COLO668 (cell line): ENCODE data around the gene ALDOB.

Experiments used
- DNase-seq: peaks from one replicate; lab custom pipeline; 2025; ENCODE audit not compliant: unreplicated experiment; lab: John Stamatoyannopoulos, UW

ALDOB gene

DNA sequence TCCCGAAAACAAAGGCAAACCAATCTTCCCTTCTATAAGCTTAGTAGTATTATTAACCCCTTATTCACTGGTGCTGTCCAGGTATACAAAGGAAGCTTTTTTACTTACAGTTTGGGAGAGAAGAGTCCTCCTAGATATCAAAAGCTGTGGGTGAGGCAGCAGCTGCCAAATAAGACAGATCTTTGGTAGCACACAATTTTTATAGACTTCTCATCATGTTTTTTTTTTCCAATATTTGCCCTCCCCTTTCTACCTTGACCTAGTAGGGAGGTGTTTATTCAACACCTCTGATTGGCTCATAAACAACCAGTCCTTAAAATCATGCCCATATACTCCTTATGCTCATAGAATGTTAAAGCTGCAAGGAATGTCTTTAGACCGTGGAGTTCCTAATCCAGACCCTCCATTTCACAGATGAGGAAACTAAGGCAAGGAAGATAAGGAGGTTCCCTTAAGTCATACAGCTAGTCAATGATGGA, at the start of gene ALDOB:
TSS of gene ALDOB (minus strand) at position 174 of the 479 bp plus-strand sequence. CDS start 4,887 bp downstream, outside the sequence.
- DNase-seq: no peak

DNA sequence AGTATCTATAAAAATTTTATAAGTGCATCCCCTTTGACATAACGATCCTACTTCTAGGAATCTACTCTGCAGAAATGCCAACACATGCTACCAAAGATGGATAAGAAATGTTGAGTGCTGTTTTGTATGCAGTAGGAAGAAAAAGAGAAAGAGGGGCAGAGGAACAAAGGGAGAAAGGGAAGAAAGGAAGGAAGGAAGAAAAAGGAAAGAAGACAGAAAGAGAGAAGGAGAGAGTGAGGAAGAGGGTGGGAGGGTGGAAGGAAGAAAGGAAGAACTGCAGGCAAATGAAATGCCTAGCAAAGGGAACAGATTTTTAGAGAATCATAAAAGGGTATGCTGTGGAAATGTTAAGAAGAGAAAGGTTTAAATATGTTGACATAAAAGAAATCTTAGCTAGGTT, 48.5 kb upstream of the ALDOB start:
- no peak for DNase-seq

DNA sequence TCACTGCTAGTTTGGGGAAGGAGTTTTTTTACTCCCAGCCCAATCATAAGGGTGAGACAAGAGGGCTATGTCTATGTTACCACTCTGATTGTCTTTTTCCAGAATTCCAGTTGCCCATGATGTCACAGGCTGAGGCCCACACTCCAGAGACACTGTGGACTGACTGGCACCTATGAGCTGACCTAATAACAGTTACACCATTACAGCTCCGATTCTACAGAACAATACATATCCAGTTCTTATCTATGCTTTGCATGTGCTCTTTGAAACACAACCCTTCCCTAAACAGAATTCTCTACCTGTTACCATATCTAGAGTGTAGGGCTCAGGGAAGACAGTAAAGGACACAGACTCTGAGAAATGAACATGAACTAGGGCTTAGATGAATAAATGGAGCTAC, 45.7 kb upstream of the ALDOB start:
- DNase-seq: no peak

DNA sequence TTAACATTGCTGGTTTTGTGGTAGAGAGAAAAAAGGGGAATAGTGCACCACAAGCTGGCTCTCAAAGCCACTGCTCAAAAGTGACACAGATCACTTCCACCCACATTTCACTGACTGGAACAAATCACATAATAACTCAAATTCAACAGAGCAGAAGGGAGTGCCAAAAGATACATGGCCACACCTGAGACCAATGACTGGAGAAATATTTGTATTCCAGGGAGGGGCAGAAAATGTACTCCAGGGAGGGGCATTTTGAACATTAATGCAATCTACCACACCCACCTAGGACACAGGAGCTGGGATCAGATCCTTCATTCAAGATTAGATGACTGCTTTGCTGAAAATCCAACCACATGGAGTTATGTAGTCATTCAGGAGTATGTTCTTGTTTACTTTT, 44.8 kb upstream of the ALDOB start:
- no peak for DNase-seq

DNA sequence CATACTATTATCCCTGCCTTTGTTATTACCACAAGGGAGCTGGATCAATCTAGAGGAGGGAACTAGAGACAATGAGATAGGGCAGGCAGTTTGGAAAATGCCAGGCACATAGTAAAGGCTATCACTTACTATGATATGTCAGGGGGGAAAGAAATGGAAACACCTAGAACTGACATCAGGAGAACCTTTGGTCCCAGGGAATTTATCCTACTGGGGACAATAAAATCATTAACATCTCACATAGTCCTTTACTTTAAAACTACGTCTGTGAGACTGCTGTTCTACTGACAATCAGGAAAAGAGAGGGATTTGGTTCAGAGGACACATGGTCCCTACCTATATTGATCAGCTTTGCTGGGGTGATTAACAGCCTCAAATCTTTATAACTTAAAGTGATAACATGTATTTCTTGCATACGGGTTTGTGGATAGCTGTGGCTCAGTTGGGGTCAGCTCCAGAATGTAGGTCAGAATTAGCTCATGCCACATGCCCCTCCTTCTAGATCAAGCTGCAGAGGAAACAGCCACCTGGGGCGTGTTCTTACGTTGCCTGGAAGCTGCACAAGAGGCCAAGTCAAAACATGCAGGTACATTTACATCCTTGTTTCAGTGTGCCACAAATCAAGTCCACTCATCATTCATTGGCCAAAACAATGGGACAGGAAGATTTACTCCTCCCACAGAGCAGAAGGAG, 43.9 kb upstream of the ALDOB start:
- DNase-seq: no peak

DNA sequence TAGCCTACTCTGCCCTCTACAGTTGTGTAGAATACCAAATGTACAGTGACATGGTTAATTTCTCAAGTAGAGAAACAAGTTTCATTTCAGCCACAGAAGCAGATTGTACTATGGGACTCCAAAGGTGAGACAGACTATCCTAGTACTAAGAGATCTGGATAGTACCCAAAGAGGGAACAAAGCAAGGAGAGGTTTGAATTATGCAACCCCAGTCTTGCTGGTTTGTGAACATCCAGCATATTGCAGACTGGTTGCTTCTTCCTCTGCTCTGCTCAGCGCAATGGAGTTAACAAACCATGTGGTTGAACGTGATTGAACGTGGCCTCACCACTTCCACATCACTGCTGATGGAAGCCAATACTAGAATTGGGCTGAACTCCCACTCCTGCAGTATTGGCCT, 43.3 kb upstream of the ALDOB start:
- DNase-seq: no peak

DNA sequence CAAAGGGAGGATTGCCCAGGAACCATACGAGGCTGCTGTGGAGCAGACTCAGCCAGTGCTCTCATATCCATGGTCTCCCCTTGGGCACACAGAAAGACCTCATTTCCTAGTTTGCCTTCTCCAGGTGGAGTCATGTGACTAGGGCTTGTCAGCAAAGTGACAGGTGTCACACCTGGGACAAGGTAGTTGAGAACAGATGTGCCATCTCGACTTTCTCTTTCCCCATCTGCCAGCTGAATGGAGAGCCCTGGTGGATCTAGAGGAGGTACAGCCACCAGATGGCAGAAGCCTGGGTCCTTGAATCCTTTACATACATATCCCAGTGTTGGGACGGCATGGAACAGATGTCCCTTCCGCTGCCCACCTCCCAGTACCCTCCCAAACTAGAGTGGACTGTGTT, 42.9 kb upstream of the ALDOB start:
- DNase-seq: peak; percentile 11

DNA sequence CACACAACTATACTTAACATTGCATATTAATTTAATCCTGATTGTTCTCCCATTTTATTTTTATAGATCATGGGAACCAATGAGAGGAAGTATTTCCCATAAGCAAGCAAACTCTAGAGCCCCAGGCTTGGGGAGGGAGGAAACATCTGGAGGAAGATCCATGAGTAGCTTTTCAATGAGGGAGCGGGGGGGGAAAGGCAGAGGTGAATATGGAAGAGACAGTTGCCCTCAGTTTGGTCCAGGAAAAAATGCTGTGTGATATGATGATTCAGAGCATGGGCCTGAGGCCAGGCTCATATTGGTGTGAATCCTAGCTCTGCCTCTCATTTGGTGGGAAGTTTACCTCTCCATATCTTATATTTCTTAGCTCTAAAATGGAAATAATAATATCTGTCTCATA, 42.2 kb upstream of the ALDOB start:
- no peak for DNase-seq

DNA sequence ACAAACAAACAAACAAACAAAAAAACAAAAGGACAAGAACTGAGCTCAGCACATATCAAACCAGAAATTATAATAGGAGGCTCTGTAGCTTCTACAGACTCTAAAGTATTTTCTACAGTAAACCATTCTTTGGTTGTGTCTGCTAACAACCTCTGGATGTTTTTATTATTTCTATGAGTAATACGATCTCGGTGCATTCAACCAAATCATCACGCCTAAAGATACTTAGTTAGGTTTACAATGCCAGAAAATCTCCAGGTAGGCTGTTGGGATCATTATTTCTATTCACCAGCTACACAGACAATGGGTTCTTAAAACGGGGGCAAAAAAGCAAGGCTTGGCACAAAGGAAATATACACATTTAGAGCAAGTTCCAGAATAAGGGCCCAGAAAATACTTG, 41.6 kb upstream of the ALDOB start:
- no peak for DNase-seq

DNA sequence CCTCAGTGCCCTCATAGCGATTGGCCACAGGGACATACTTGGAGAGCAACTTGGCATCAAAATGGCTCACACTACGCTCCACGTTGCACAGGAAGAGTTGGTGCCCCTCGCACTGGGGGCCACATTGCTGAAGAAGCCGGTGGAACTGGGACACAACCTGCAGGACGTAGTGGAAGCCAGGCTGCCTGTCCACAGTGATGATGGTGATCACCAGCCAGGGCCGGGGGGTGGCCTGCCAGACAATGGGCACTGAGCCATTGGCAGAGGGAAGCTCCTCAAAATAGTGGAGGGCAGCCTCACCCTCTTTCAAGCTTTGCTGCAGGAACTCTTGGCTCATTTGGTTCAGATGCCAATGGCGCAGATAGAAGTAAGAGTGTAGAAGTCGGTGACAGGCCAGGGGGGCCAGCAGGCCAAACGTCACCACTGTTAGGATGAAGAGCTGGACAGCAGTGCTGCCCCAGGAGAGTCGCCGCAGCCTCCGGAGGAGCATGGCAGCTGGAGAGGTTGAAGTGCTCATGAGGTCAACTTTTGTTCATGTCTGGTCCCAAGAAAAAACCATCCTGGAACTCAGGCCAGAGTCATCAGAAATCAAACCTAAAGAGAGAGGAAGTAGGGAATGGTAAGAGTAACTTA, 41.1 kb upstream of the ALDOB start:
- no peak for DNase-seq

DNA sequence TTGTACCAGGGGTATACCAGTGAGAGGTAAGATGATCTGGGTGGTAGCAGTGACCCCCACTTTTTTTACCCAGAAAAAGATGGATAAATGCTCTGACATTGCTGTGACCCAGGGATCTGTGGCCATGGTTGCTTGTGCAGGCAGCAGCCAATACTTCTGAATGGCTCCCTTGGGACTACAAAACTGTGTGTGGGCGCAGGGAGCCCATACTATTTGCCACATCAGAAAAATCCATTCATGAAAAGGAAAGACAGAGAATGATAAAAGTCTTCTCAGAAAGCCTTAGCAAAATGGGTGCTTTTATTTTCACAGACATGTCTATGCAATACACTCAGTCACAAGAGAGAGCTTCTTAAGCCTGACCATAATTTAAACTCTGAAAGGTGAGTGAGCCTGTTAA, 37.3 kb upstream of the ALDOB start:
- no peak for DNase-seq

DNA sequence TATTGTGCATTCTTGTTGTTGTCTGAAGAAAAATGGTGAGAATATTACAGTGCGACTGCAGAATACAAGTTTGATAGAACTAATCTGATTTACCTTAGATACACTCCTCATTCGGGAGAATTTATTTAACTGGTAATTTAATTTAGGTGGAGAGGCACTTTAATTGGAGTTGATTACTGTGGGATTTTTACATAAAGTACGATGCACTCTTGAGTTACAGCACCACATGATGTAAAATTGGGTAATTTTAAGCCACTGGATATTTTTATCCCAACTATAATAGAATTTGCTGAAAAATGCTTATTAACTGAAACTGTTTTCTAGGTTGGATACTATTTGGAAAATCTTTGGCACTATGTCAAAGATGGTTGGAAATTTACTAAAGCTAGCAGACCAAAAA, 35.4 kb upstream of the ALDOB start:
- no peak for DNase-seq

DNA sequence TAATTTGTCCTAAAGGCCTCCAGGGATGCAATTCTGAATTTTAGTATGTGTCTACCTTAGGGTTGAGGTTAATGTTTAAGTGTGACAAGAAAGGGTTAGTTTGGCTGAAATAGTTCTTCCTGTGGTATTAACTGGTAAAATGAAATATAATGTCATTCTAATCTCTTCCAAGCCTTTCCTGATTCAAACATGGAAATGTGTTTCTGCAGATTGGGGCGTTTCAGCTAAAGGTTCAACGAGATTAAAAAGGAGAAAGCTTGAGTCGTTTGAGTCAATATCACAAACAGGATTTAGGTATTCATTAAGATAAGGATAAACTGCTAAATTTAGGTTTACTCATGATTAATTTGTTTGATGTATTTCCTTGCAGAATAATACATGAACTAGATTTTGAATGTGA, 34.4 kb upstream of the ALDOB start:
- no peak for DNase-seq

DNA sequence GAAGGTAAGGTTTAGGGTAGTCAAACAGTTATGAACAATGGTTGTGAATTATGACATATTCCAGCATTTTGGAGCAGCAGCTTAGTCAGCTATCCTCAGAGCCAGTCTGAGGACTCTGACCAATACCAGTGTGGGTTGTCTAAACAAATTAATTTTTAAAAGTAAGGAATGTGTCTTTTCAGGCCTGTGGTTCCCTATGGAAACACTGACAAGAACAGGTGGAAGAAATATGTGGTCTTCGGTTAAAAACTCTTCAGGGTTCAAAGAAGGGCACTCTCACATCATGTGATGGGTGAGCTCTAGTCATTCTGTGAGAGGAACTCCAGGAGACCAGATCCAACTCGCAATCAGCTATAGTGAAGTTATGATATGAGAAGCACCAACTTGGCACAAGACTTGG, 33.5 kb upstream of the ALDOB start:
- no peak for DNase-seq

DNA sequence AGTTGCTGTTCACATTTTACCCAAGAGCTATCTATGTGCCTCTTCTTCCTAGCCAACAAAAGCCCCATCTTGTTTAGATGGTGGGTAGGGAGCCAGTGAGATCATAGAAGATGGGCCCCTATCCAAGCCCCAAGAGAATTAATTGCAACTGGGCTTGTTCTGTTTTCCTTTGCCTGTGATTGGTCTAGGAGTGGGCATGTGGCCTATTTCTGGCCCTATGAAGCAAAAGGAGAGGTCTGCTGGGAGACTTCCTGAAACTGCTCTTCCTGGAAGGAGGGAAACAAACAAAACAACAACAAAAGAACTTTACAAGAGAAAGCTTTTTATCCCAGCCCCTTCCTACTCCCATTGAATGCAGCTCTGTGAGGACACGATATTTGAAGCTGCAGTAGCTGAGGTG, 32.5 kb upstream of the ALDOB start:
- DNase-seq: no peak

DNA sequence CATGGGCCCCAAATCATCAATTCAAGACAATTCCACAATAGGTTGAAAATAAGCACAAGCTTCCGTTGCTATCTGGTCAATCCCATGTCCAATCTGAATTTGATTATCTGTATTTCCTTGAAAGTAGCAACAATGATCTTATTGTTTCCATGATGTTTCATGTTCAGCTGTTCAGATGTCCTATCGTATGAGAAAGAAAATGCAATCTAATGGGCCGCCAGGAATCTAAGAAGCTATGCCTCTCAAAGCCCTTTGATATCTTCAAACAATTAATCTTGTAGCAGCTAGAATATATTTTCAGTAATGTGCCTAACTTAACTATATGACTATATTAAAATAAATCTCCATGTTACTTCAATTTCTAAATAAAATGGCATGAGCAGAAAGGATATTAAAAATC, 32.1 kb upstream of the ALDOB start:
- DNase-seq: no peak

DNA sequence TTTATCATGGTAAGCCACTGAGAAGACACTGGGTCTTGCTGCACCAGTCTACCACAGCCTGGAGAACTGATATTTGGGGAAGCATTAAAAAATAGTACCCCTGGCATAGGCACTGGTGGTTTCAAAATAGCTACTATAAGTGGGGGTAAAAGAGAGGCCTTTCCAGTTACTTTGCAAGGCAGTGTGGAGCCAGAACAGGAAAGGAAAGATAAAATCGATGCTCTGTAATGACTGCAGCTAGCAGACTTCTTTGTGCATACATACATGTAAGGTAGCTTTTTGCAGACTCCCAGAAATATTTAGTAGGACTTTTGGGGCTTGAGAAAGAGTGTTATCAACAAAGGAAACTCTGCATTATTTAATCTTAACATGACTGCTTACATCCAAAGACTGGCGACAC, 31.3 kb upstream of the ALDOB start:
- DNase-seq: no peak

DNA sequence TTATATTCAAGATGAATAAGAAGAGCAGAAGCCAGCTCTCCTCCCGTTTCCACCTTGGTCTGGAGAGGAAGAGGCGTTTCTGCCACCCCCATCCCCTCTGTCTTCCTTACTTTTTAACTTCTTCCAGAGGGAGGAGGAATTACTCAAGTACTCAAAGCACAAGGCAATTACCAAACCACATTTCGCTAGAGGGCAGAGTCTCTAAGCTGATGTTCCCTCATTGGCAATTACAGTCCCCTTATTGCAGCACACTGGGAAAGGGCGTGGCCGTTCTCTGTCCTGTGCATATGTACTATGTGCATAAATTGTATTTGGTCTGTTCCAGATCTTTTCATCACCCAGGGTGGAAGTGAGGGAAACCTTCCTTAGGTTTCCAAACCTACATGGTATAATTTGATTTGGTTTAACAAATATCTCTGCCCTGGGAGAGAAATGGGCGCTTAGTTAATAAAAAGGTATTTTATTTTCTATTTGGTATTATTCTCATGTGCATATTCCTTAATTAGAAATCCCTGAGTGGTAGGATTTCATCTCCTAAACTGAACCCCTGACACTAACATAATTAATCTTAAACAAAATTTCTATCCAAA, 29.8 kb upstream of the ALDOB start:
- DNase-seq: peak; percentile 2

DNA sequence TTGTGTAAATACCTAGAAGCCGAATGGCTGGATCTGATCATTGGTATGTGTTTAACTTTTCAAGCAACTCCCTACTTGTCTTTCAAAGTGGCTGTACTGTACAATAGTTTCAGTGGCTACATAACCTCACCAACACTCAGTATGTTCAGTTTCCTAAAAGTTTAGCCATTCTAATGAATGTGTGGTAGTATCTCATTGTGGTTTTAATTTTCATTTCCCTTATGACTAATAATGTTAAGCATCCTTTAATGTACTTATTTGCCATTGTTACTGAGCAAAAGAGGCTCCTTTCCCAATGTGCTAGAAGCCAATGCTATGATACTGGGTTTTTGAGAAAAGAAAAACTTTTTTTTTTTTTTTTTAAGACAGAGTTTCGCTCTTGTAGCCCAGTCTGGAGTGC, 27.8 kb upstream of the ALDOB start:
- DNase-seq: no peak

DNA sequence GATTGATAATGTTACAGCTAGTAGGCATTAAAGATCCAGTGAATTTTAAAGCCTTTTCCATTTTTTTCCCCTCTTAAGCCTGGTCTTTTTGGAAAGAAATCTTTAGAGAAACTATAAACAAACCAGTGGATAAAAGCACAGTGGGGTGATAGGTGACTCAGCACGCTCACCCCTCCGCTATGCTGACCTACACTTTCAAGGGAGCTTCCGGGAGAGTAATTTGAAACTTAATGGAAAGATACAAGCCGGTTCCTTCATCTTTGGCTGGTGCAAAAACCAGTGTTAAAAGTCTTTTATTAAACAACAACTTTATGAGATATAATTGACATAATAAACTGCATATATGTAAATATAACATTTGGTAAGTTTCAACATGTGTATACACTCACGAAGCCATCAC, 27.0 kb upstream of the ALDOB start:
- no peak for DNase-seq

DNA sequence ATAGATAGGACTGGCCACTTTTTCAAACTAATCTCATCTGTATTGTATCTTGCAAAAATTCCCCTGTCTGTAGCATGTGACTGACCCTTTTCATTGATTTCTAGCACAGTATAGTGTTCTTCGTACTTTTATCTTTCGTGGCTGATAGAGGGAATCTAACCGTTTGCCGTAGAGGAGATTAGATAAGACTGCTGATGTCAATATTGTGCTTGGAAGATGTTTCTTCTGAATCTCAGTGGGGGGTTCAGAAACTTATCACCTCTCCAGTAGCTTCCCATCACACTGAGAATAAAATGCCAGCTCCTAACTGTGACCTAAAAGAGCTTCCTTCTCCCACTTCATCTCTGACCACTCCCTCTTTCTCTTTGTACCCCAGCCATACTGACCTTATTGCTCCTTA, 25.4 kb upstream of the ALDOB start:
- DNase-seq: no peak

DNA sequence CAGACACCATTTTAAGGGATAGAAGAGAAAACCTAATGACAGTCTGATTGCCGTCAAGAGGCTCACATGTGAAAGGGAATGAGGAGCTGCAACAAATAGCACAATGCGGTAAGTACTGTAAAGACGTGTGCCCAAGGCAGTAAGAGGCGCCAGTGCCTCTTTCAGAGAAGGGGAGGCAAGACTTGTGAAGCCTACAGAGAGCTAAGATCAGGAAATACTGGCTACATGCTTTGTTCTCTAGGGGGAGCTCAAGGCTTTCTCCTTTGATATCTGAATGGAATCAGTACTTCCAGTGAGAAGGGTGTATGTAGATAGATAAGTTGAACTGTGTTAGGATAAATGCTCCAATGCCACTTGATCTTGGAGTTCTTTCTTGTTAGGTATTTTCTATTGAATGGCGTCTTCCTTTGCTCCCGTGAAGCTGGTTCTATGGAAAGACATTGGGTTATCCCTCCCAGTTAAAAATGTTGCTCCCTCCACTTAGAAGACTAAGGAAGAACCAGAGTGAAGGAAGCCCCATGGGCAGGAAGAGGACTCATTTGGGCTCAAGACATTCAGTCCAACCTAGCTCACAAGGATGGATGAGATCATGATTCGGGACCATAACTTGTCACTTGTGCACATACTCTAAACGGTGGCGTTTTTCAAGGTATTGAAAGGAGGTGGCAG, 23.5 kb upstream of the ALDOB start:
- DNase-seq: peak; percentile 21
